SJSA1 (cell line): ENCODE measurements around the gene KLB. TPM values are rescaled to one million over a fixed set of nuclear protein-coding genes. Genes with fewer than 3 reads are reported as not detected.

Experiments
- DNase-seq, 2 experiments: peaks; one replicate each; pipeline ENCODE4 v3.0.0-alpha.2; 2015 to 2020; ENCODE audit warnings: low spot score in 2 of 2, low read depth in 1 of 2
- H3K27ac ChIP-seq: fragments of 250-450 bp; sonication (Bioruptor Pico); 2 replicates; pipeline ENCODE4 v1.5.1; 2020; ENCODE audit warnings: mild to moderate bottlenecking, moderate library complexity
- H3K27me3 ChIP-seq: fragments of 250-450 bp; sonication (Bioruptor Pico); replicated peaks from 2 replicates; pipeline ENCODE4 v1.5.1; 2020; ENCODE audit warnings: mild to moderate bottlenecking, moderate library complexity
- H3K36me3 ChIP-seq: fragments of 250-450 bp; sonication (Bioruptor Pico); 2 replicates; pipeline ENCODE4 v1.5.1; 2020; ENCODE audit warnings: mild to moderate bottlenecking
- H3K4me1 ChIP-seq: fragments of 250-450 bp; sonication (Bioruptor Pico); replicated peaks from 2 replicates; pipeline ENCODE4 v1.6.1; 2021; ENCODE audit warnings: mild to moderate bottlenecking
- H3K4me3 ChIP-seq: fragments of 250-450 bp; sonication (Bioruptor Pico); 2 replicates; pipeline ENCODE4 v1.5.1; 2020; ENCODE audit warnings: mild to moderate bottlenecking
- H3K9me3 ChIP-seq: fragments of 250-450 bp; sonication (Bioruptor Pico); replicated peaks from 2 replicates; pipeline ENCODE4 v1.5.1; 2020; ENCODE audit warnings: mild to moderate bottlenecking
- total RNA-seq: library from RNA; depleted of rRNA; stranded (reverse); fragments of >200 nt; shearing (Covaris generic); gene quantifications from 2 replicates; pipeline ENCODE4 v1.2.3, GENCODE V29; 2014

The KLB gene
- total RNA-seq, 1 experiment from 2014 or later: not detected

- Histone ChIP-seq H3K4me3 (no peak overlapping the region), H3K9me3 (no peaks in the 10 kb centered on the region), H3K4me1 (no peaks in the 10 kb centered on the region), H3K36me3 (no peaks in the 10 kb centered on the region), H3K27me3 (no peaks in the 10 kb centered on the region), H3K27ac (no peak overlapping the region)
- no peak for DNase-seq
These were observed 29.2 kb downstream of the KLB start for GRCh38 chr4:39435659-39436563.

- no peak overlapping the region for H3K4me3 ChIP-seq
- H3K4me1 ChIP-seq: no peaks in the 10 kb centered on the region
- no peaks in the 10 kb centered on the region for H3K27me3 ChIP-seq
- DNase-seq: no peak
- no peaks in the 10 kb centered on the region for H3K36me3 ChIP-seq
- H3K27ac ChIP-seq: no peak overlapping the region
- H3K9me3 ChIP-seq: no peaks in the 10 kb centered on the region
These were observed 34.9 kb downstream of the KLB start for GRCh38 chr4:39441593-39441992.

DNA sequence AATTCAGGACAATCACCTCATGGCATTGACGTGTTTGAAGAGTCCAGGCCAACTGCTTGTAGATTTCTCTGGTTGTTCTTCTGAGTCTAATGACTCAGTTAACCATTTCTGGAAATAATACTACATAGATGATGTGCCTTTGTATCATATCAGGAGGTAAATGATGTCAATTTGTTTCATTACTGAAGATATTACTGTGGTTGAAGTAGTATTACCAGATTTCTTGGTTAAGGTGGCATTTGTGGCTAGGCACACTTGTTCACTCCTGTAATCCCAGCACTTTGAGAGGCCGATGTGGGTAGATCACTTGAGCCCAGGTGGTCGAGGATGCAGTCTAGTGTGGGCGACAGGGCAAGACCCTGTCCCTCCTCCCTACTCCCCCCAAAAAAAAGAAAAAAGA is 36.3 kb downstream of the KLB start:
- H3K27me3 ChIP-seq: no peaks in the 10 kb centered on the region
- H3K36me3 ChIP-seq: no peaks in the 10 kb centered on the region
- H3K9me3 ChIP-seq: no peaks in the 10 kb centered on the region
- DNase-seq: no peak
- H3K27ac ChIP-seq: no peak overlapping the region
- no peak overlapping the region for H3K4me3 ChIP-seq
- no peaks in the 10 kb centered on the region for H3K4me1 ChIP-seq

DNA sequence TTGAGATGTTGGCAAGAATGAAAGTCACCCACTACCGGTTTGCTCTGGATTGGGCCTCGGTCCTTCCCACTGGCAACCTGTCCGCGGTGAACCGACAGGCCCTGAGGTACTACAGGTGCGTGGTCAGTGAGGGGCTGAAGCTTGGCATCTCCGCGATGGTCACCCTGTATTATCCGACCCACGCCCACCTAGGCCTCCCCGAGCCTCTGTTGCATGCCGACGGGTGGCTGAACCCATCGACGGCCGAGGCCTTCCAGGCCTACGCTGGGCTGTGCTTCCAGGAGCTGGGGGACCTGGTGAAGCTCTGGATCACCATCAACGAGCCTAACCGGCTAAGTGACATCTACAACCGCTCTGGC is 39.7 kb downstream of the KLB start:
- Histone ChIP-seq H3K9me3 (no peaks in the 10 kb centered on the region), H3K36me3 (peaks cover 4% of the 10 kb centered on the region), H3K27ac (no peak overlapping the region), H3K4me3 (no peak overlapping the region), H3K27me3 (no peaks in the 10 kb centered on the region), H3K4me1 (no peaks in the 10 kb centered on the region)
- no peak for DNase-seq

DNA sequence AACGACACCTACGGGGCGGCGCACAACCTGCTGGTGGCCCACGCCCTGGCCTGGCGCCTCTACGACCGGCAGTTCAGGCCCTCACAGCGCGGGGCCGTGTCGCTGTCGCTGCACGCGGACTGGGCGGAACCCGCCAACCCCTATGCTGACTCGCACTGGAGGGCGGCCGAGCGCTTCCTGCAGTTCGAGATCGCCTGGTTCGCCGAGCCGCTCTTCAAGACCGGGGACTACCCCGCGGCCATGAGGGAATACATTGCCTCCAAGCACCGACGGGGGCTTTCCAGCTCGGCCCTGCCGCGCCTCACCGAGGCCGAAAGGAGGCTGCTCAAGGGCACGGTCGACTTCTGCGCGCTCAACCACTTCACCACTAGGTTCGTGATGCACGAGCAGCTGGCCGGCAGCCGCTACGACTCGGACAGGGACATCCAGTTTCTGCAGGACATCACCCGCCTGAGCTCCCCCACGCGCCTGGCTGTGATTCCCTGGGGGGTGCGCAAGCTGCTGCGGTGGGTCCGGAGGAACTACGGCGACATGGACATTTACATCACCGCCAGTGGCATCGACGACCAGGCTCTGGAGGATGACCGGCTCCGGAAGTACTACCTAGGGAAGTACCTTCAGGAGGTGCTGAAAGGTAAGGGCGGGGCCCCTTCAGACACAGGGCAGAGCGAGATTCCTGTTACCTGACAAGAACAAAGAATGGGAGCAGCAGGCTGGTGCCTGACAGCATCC is 40.3 kb downstream of the KLB start:
- Histone ChIP-seq H3K27me3 (no peaks in the 10 kb centered on the region), H3K27ac (no peak overlapping the region), H3K4me3 (no peak overlapping the region), H3K36me3 (peaks cover 9% of the 10 kb centered on the region), H3K4me1 (no peaks in the 10 kb centered on the region), H3K9me3 (no peaks in the 10 kb centered on the region)
- no peak for DNase-seq

GRCh38 chr4:39450618-39451017 is 43.9 kb downstream of the KLB start:
- H3K36me3 ChIP-seq: peaks cover 44% of the 10 kb centered on the region
- no peaks in the 10 kb centered on the region for H3K27me3 ChIP-seq
- no peaks in the 10 kb centered on the region for H3K4me1 ChIP-seq
- no peak overlapping the region for H3K27ac ChIP-seq
- no peaks in the 10 kb centered on the region for H3K9me3 ChIP-seq
- no peak for DNase-seq
- H3K4me3 ChIP-seq: no peak overlapping the region

DNA sequence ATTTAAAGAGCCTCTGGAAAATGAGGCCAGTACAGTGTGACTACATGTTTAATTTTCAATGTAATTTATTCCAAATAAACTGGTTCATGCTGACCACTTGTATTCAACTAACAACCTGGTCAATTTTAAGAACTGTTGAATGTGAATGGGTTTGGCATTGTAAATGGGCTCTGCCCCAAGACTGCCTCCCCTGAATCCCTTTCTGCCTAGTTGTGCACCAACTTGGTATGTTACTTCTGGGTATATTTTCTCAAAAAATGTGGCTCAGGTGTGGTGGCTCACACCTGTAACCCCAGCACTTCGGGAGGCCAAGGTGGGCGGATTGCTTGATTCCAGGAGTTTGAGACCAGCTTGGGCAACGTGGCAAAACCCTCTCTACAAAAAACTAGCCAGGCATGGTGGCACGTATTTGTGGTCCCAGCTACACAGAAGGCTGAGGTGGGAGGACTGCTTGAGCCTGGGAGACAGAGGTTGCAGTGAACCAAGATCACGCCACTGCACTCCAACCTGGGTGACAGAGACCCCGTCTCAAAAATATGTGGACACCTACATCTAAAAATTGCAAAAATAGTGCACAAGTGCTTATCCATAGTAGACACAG is 44.8 kb downstream of the KLB start:
- peaks cover 53% of the 10 kb centered on the region for H3K36me3 ChIP-seq
- H3K4me1 ChIP-seq: no peaks in the 10 kb centered on the region; the same call in 1 of the 2 replicates
- H3K27ac ChIP-seq: no peak overlapping the region

GRCh38 chr4:39452153-39452859 is 45.6 kb downstream of the KLB start:
- Histone ChIP-seq H3K4me1 (peaks cover under 1% of the 10 kb centered on the region), H3K36me3 (peaks cover 60% of the 10 kb centered on the region), H3K4me3 (no peak overlapping the region), H3K27ac (no peak overlapping the region), H3K27me3 (no peaks in the 10 kb centered on the region), H3K9me3 (no peaks in the 10 kb centered on the region)
- DNase-seq: no peak

More for the DNA sequence above, 44.8 kb downstream of the KLB start:
- H3K27me3 ChIP-seq: no peaks in the 10 kb centered on the region
- H3K9me3 ChIP-seq: no peaks in the 10 kb centered on the region
- DNase-seq: no peak
- no peak overlapping the region for H3K4me3 ChIP-seq

DNA sequence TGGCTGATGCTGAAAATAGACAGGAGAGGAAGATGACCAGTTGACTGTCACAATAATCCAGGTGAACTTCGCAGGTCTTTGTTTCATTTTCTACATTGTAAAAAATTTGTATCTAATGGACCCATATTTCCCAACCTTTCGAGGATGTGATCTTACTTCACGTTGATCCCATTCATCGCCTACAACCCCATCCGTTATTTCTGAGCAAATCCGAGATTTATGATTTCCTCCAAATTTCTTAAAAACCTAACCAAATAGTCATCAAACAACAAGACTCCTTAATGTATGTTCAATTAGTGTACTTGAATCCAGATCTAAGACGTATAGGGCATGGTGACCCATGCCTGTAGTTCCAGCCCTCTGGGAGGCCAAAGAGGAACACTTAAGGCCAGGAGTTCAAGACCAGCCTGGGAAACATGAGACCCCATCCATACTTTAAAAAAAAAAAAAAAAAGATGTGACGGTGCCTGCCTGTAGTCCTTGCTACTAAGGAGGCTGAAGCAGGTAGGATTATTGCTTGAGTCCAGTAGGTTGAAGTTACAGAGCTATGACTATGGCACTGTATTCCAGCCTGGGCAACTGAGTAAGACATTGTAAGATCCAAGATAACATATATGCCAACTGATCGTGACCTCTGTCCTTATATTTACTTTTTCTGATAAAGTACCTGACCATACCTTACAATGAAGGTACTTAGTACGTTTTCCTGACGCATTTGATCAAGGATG is 46.3 kb downstream of the KLB start:
- no peak for DNase-seq
- peaks cover 7% of the 10 kb centered on the region for H3K4me1 ChIP-seq
- no peak overlapping the region for H3K27ac ChIP-seq
- H3K9me3 ChIP-seq: no peaks in the 10 kb centered on the region
- peaks cover 68% of the 10 kb centered on the region for H3K36me3 ChIP-seq
- H3K27me3 ChIP-seq: no peaks in the 10 kb centered on the region
- H3K4me3 ChIP-seq: no peak overlapping the region

GRCh38 chr4:39453738-39454137 is 47.0 kb downstream of the KLB start:
- no peaks in the 10 kb centered on the region for H3K27me3 ChIP-seq
- no peak overlapping the region for H3K27ac ChIP-seq
- no peaks in the 10 kb centered on the region for H3K9me3 ChIP-seq
- no peak for DNase-seq
- H3K4me3 ChIP-seq: no peak overlapping the region
- H3K4me1 ChIP-seq: peaks cover 7% of the 10 kb centered on the region
- peaks cover 74% of the 10 kb centered on the region for H3K36me3 ChIP-seq

DNA sequence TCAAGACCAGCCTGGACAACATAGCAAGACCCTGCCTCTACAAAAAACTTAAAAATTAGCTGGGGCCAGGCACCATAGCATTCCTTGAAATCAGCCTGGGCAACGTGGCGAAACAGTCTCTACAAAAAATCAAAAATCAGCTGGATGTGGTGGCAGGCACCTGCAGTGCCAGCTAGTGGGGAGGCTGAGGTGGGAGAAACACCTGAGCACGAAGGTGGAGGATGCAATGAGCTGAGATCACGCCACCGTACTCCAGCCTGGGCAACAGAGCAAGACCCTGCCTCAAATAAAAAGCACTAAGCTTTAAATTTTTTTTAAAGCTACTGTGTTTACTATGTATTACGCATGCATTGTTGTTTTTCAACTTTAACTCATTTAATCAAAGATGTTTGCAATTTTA is 48.8 kb downstream of the KLB start:
- H3K4me1 ChIP-seq: peaks cover 7% of the 10 kb centered on the region
- H3K9me3 ChIP-seq: no peaks in the 10 kb centered on the region
- H3K36me3 ChIP-seq: peaks cover 74% of the 10 kb centered on the region
- H3K4me3 ChIP-seq: no peak overlapping the region
- no peak overlapping the region for H3K27ac ChIP-seq
- no peak for DNase-seq
- H3K27me3 ChIP-seq: no peaks in the 10 kb centered on the region

GRCh38 chr4:39456946-39457763 is 50.4 kb downstream of the KLB start:
- DNase-seq: no peak
- Histone ChIP-seq H3K4me1 (peaks cover 7% of the 10 kb centered on the region), H3K27me3 (no peaks in the 10 kb centered on the region), H3K4me3 (peak overlapping the region; percentile 82), H3K27ac (no peak overlapping the region), H3K36me3 (peaks cover 67% of the 10 kb centered on the region), H3K9me3 (no peaks in the 10 kb centered on the region)
